ENCODE data around the gene MAPK1IP1L.

MAPK1IP1L gene

GRCh38 chr14:55097881-55098560, 46.6 kb downstream of the MAPK1IP1L start:
- DNase-seq (ENCODE audit: low spot score): no peak

- DNase-seq (ENCODE audit: low spot score): no peak
These were observed 47.1 kb downstream of the MAPK1IP1L start for GRCh38 chr14:55098561-55098898.

- DNase-seq (ENCODE audit: low spot score): no peak
These were observed 48.3 kb downstream of the MAPK1IP1L start for GRCh38 chr14:55099756-55100155.

- no peak for DNase-seq (ENCODE audit: low spot score)
These were observed 50.3 kb downstream of the MAPK1IP1L start for GRCh38 chr14:55101698-55102097.

- DNase-seq (ENCODE audit: low spot score): peak; percentile 53
These were observed 50.7 kb downstream of the MAPK1IP1L start for GRCh38 chr14:55102141-55102621.

- DNase-seq (ENCODE audit: low spot score): peak; percentile 71
These were observed 51.7 kb downstream of the MAPK1IP1L start for GRCh38 chr14:55103005-55103640.

GRCh38 chr14:55103971-55104954, 52.8 kb downstream of the MAPK1IP1L start:
- no peak for DNase-seq (ENCODE audit: low spot score)

GRCh38 chr14:55105991-55106390, 54.5 kb downstream of the MAPK1IP1L start:
- no peak for DNase-seq (ENCODE audit: low spot score)

- peak; percentile 96 for DNase-seq (ENCODE audit: low spot score)
These were observed 56.5 kb downstream of the MAPK1IP1L start for GRCh38 chr14:55107766-55108554.

GRCh38 chr14:55109836-55110235, 58.4 kb downstream of the MAPK1IP1L start:
- DNase-seq (ENCODE audit: low spot score): no peak

GRCh38 chr14:55111122-55111708, 59.8 kb downstream of the MAPK1IP1L start:
- no peak for DNase-seq (ENCODE audit: low spot score)

- no peak for DNase-seq (ENCODE audit: low spot score)
These were observed 63.3 kb downstream of the MAPK1IP1L start for GRCh38 chr14:55114720-55115119.

GRCh38 chr14:55115460-55115859, 64.0 kb downstream of the MAPK1IP1L start:
- no peak for DNase-seq (ENCODE audit: low spot score)

- no peak for DNase-seq (ENCODE audit: low spot score)
These were observed 64.4 kb downstream of the MAPK1IP1L start for GRCh38 chr14:55115861-55116245.

- DNase-seq (ENCODE audit: low spot score): no peak
These were observed 65.0 kb downstream of the MAPK1IP1L start for GRCh38 chr14:55116246-55117030.

GRCh38 chr14:55117803-55118441, 66.5 kb downstream of the MAPK1IP1L start:
- no peak for DNase-seq (ENCODE audit: low spot score)

GRCh38 chr14:55118761-55119160, 67.3 kb downstream of the MAPK1IP1L start:
- no peak for DNase-seq (ENCODE audit: low spot score)

Measured in hepatic stellate cell (primary cell).